Adipocyte (in vitro differentiated cells): ENCODE data around the gene HRCT1.

Experiments used
- DNase-seq: peaks from one replicate; pipeline ENCODE4 v3.0.0-alpha.2; 2015; ENCODE audit warnings: low read depth
- H3K27me3 ChIP-seq: replicated peaks from 2 replicates; pipeline ENCODE4 v1.7.0; 2013; ENCODE audit warnings: mild to moderate bottlenecking, low read length, moderate library complexity; ENCODE audit not compliant: control insufficient read depth, insufficient read depth
- H3K36me3 ChIP-seq: 2 replicates; pipeline ENCODE4 v1.7.0; 2013; ENCODE audit warnings: low read length, mild to moderate bottlenecking, moderate library complexity; ENCODE audit not compliant: control insufficient read depth, insufficient read depth, severe bottlenecking
- H3K4me1 ChIP-seq: 2 replicates; pipeline ENCODE4 v1.7.0; 2013; ENCODE audit warnings: mild to moderate bottlenecking, low read length, moderate library complexity; ENCODE audit not compliant: control insufficient read depth, insufficient read depth
- H3K4me3 ChIP-seq: 2 replicates; pipeline ENCODE4 v1.7.0; 2013; ENCODE audit warnings: mild to moderate bottlenecking, low read length, moderate library complexity
- H3K9ac ChIP-seq: 2 replicates; pipeline ENCODE4 v1.7.0; 2013; ENCODE audit warnings: mild to moderate bottlenecking, low read length, moderate library complexity
- H3K9me3 ChIP-seq: 2 replicates; pipeline ENCODE4 v1.7.0; 2013; ENCODE audit warnings: mild to moderate bottlenecking, low read length, moderate library complexity; ENCODE audit not compliant: control insufficient read depth

The HRCT1 gene

GRCh38 chr9:35948901-35949318, 42.9 kb downstream of the HRCT1 start:
- no peak overlapping the region for H3K4me3 ChIP-seq
- DNase-seq = no peak
- no peaks in the 10 kb centered on the region for H3K36me3 ChIP-seq
- H3K27me3 ChIP-seq = no peaks in the 10 kb centered on the region
- H3K9me3 ChIP-seq = no peaks in the 10 kb centered on the region
- H3K4me1 ChIP-seq = peaks cover 15% of the 10 kb centered on the region
- no peak overlapping the region for H3K9ac ChIP-seq

GRCh38 chr9:35951736-35952135, 45.7 kb downstream of the HRCT1 start:
- DNase-seq = peak; percentile 44
- no peak overlapping the region for H3K4me3 ChIP-seq
- no peaks in the 10 kb centered on the region for H3K27me3 ChIP-seq
- no peak overlapping the region for H3K9ac ChIP-seq
- H3K36me3 ChIP-seq = no peaks in the 10 kb centered on the region
- H3K4me1 ChIP-seq = peaks cover 10% of the 10 kb centered on the region
- H3K9me3 ChIP-seq = no peaks in the 10 kb centered on the region

- Histone ChIP-seq H3K9ac (no peak overlapping the region), H3K4me3 (no peak overlapping the region), H3K9me3 (no peaks in the 10 kb centered on the region), H3K4me1 (peaks cover 10% of the 10 kb centered on the region), H3K27me3 (no peaks in the 10 kb centered on the region), H3K36me3 (no peaks in the 10 kb centered on the region)
- no peak for DNase-seq
Measured at GRCh38 chr9:35952526-35953191, 46.7 kb downstream of the HRCT1 start.

- no peak overlapping the region for H3K4me3 ChIP-seq
- peak overlapping the region; percentile 2 for H3K9ac ChIP-seq
- H3K36me3 ChIP-seq = no peaks in the 10 kb centered on the region
- peaks cover 15% of the 10 kb centered on the region for H3K4me1 ChIP-seq
- H3K9me3 ChIP-seq = no peaks in the 10 kb centered on the region
- H3K27me3 ChIP-seq = no peaks in the 10 kb centered on the region
- DNase-seq = peak; percentile 91
Measured at GRCh38 chr9:35954942-35955546, 49.0 kb downstream of the HRCT1 start.

- no peaks in the 10 kb centered on the region for H3K9me3 ChIP-seq
- H3K27me3 ChIP-seq = no peaks in the 10 kb centered on the region
- no peaks in the 10 kb centered on the region for H3K36me3 ChIP-seq
- H3K4me3 ChIP-seq = no peak overlapping the region
- DNase-seq = no peak
- H3K9ac ChIP-seq = no peak overlapping the region
- H3K4me1 ChIP-seq = peaks cover 12% of the 10 kb centered on the region
Measured at GRCh38 chr9:35956651-35957050, 50.6 kb downstream of the HRCT1 start.
